Endodermal cell (in vitro differentiated cells): ENCODE data around the gene LNPK. TPM values are rescaled to one million over a fixed set of nuclear protein-coding genes. Genes with fewer than 3 reads are reported as not detected.

Experiments
- DNase-seq: peaks from one replicate; pipeline ENCODE4 v3.0.0-alpha.2; 2017
- H3K27ac ChIP-seq: 2 replicates; pipeline ENCODE4 v1.5.1; 2013; ENCODE audit warnings: mild to moderate bottlenecking, low read depth, low read length, moderate library complexity
- H3K27me3 ChIP-seq: 2 replicates; pipeline ENCODE4 v1.6.1; 2013; ENCODE audit warnings: mild to moderate bottlenecking, low read length, moderate library complexity; ENCODE audit not compliant: insufficient read depth, control insufficient read depth, poor library complexity, severe bottlenecking
- H3K36me3 ChIP-seq: 2 replicates; pipeline ENCODE4 v1.7.0; 2013; ENCODE audit warnings: mild to moderate bottlenecking, low read length, moderate library complexity; ENCODE audit not compliant: control insufficient read depth, insufficient read depth
- H3K4me1 ChIP-seq: one replicate; pipeline ENCODE4 v1.7.0; 2013; ENCODE audit warnings: low read length; ENCODE audit not compliant: control insufficient read depth, insufficient read depth
- H3K4me3 ChIP-seq: 2 replicates; pipeline ENCODE4 v1.5.1; 2013; ENCODE audit warnings: mild to moderate bottlenecking, low read length, moderate library complexity
- H3K9ac ChIP-seq: 2 replicates; pipeline ENCODE4 v1.6.1; 2013; ENCODE audit warnings: mild to moderate bottlenecking, low read length, moderate library complexity; ENCODE audit not compliant: poor library complexity, severe bottlenecking; ENCODE audit errors: extremely low read depth
- H3K9me3 ChIP-seq: 2 replicates; pipeline ENCODE4 v1.6.1; 2013; ENCODE audit warnings: mild to moderate bottlenecking, low read length, moderate library complexity; ENCODE audit not compliant: control insufficient read depth
- H3K27ac Mint-ChIP-seq: 2 replicates; pipeline ENCODE4 v1.8.0; 2020; ENCODE audit warnings: mixed read lengths
- H3K27me3 Mint-ChIP-seq: 2 replicates; pipeline ENCODE4 v1.8.0; 2021; ENCODE audit warnings: mild to moderate bottlenecking, mixed read lengths; ENCODE audit not compliant: insufficient read depth
- H3K36me3 Mint-ChIP-seq: 2 replicates; pipeline ENCODE4 v1.8.0; 2020; ENCODE audit warnings: low read depth, mixed read lengths
- H3K4me1 Mint-ChIP-seq: 2 replicates; pipeline ENCODE4 v1.8.0; 2020; ENCODE audit warnings: mixed read lengths
- H3K4me3 Mint-ChIP-seq: 2 replicates; pipeline ENCODE4 v1.8.0; 2020; ENCODE audit warnings: mild to moderate bottlenecking, moderate library complexity, mixed read lengths
- H3K9me3 Mint-ChIP-seq: 2 replicates; pipeline ENCODE4 v1.8.0; 2020; ENCODE audit warnings: mild to moderate bottlenecking, mixed read lengths
- WGBS, 2 experiments: methylation state at CpG; one replicate each; pipeline versions ENCODE4 v1.1.5 to v1.1.7; 2013; ENCODE audit warnings: missing lambda C conversion rate in 2 of 2, mixed read lengths in 1 of 2; ENCODE audit not compliant: insufficient coverage in 1 of 2, insufficient read length in 1 of 2; 5-methylcytosine and 5-hydroxymethylcytosine counted together
- total RNA-seq, 2 donors: library from RNA; stranded (reverse); fragmentation: NEBNext Ultra II Directional in 1 of 2; extraction: Animal tissue kit (Norgen Biotek cat#: 25700) in 1 of 2; gene quantifications; 2 replicates in 1 of 2; 3 replicates in 1 of 2; pipeline ENCODE4 v1.2.1, GENCODE V29; 2021
- TF ChIP-seq, protein P1 (sequence below): fragments of 200-600 bp; sonication (generic); conservative IDR thresholded peaks from 2 replicates; pipeline ENCODE4 v1.5.0; 2021; ENCODE audit warnings: antibody characterized with exemption, mild to moderate bottlenecking

The LNPK gene
- total RNA-seq, 2 donors from 2014 or later = 15.0 to 20.2 TPM

DNA sequence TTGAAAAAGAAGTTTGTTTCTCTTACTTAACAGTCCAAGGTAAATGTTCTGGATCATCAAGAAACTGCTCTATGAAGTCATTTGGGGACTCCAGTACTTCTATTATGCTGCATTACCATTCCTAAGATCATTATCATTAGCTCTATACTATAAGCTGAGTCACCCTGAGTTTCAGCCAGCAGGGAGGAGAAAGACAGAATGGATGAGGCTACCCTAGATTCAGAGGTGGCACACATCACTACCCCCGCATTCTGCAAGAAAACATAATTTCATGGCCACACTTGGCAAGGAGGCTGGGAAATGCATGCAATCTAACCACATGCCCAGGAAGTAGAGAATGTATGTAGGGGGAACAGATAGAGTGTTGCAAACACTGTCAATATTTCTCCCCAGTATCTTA, 16.6 kb upstream of the LNPK start:
- TF ChIP-seq, protein P1, sequence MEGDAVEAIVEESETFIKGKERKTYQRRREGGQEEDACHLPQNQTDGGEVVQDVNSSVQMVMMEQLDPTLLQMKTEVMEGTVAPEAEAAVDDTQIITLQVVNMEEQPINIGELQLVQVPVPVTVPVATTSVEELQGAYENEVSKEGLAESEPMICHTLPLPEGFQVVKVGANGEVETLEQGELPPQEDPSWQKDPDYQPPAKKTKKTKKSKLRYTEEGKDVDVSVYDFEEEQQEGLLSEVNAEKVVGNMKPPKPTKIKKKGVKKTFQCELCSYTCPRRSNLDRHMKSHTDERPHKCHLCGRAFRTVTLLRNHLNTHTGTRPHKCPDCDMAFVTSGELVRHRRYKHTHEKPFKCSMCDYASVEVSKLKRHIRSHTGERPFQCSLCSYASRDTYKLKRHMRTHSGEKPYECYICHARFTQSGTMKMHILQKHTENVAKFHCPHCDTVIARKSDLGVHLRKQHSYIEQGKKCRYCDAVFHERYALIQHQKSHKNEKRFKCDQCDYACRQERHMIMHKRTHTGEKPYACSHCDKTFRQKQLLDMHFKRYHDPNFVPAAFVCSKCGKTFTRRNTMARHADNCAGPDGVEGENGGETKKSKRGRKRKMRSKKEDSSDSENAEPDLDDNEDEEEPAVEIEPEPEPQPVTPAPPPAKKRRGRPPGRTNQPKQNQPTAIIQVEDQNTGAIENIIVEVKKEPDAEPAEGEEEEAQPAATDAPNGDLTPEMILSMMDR = no peak
- no peaks in the 10 kb centered on the region for H3K36me3 Mint-ChIP-seq
- Histone ChIP-seq H3K36me3 (no peaks in the 10 kb centered on the region), H3K27ac (no peak overlapping the region), H3K9ac (no peak overlapping the region), H3K4me1 (no peaks in the 10 kb centered on the region), H3K27me3 (no peaks in the 10 kb centered on the region), H3K4me3 (no peak overlapping the region), H3K9me3 (no peaks in the 10 kb centered on the region)
- H3K9me3 Mint-ChIP-seq = peaks cover 4% of the 10 kb centered on the region
- no peaks in the 10 kb centered on the region for H3K4me1 Mint-ChIP-seq
- 88% methylated on average over 1 of the region's 1 CpG; no CpG with 5 or more reads in 1 of the 2 experiments for WGBS, 2 experiments
- no peak overlapping the region for H3K4me3 Mint-ChIP-seq
- DNase-seq = no peak
- H3K27me3 Mint-ChIP-seq = peaks cover 8% of the 10 kb centered on the region
- H3K27ac Mint-ChIP-seq = no peak overlapping the region

GRCh38 chr2:176009445-176009844, 7.4 kb upstream of the LNPK start:
- 82 to 87% methylated on average over 2 of the region's 2 CpGs for WGBS, 2 experiments

GRCh38 chr2:176004934-176005333, 2.9 kb upstream of the LNPK start:
- no peak for DNase-seq
- Mint-ChIP-seq H3K4me3 (no peak overlapping the region), H3K36me3 (no peaks in the 10 kb centered on the region), H3K27me3 (peaks cover 51% of the 10 kb centered on the region), H3K27ac (no peak overlapping the region), H3K9me3 (no peaks in the 10 kb centered on the region), H3K4me1 (peaks cover 33% of the 10 kb centered on the region)
- Histone ChIP-seq H3K27ac (no peak overlapping the region), H3K4me3 (no peak overlapping the region), H3K36me3 (no peaks in the 10 kb centered on the region), H3K27me3 (peaks cover 10% of the 10 kb centered on the region), H3K4me1 (no peaks in the 10 kb centered on the region), H3K9ac (no peak overlapping the region), H3K9me3 (no peaks in the 10 kb centered on the region)
- TF ChIP-seq, protein P1 = no peak
- WGBS, 2 experiments = 76% methylated on average over 1 of the region's 1 CpG; no CpG with 5 or more reads in 1 of the 2 experiments

More at GRCh38 chr2:176009445-176009844, 7.4 kb upstream of the LNPK start:
- Histone ChIP-seq H3K9me3 (no peaks in the 10 kb centered on the region), H3K4me3 (no peak overlapping the region), H3K27me3 (peaks cover 10% of the 10 kb centered on the region), H3K36me3 (no peaks in the 10 kb centered on the region), H3K9ac (no peak overlapping the region), H3K4me1 (no peaks in the 10 kb centered on the region), H3K27ac (no peak overlapping the region)
- TF ChIP-seq, protein P1 = no peak
- H3K36me3 Mint-ChIP-seq = no peaks in the 10 kb centered on the region
- DNase-seq = no peak
- no peak overlapping the region for H3K4me3 Mint-ChIP-seq
- H3K9me3 Mint-ChIP-seq = no peaks in the 10 kb centered on the region
- peaks cover 8% of the 10 kb centered on the region for H3K4me1 Mint-ChIP-seq
- peaks cover 50% of the 10 kb centered on the region for H3K27me3 Mint-ChIP-seq
- no peak overlapping the region for H3K27ac Mint-ChIP-seq
